ENCODE measurements around the gene SFTPA2.
"Not testable (repeated sequence)": the region's sequence is repeated elsewhere in the genome, so short reads cannot be mapped to it uniquely, and the experiment has no call there.

Gene SFTPA2

GRCh38 chr10:79582096-79582495 is 21.9 kb upstream of the SFTPA2 start:
- Mint-ChIP-seq H3K4me1 (ENCODE audit: low read depth) (peaks cover 11% of the 10 kb centered on the region), H3K4me3 (no peak overlapping the region), H3K27me3 (ENCODE audit: low read depth) (peaks cover 39% of the 10 kb centered on the region), H3K36me3 (ENCODE audit: low read depth) (peaks cover 3% of the 10 kb centered on the region), H3K27ac (no peak overlapping the region), H3K9me3 (peaks cover 5% of the 10 kb centered on the region)

DNA sequence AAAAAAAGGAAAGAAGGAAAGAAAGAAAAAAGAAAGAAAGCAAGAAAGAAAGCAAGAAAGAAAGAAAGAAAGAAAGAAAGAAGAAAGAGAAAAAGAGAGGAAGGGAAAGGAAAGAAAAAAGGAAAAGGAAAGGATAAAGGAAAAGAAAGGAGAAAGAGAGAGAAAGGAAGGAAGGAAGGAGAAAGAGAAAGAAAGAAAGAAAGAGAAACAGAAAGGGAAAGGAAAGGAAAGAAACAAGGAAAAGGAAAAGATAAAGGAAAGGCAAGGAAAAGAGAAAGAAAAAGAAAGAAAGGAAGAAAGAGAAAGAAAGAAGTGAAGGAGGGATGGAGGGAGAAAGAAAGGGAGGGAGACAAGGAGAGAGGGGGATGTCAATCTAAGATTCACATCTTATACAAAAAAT is 20.8 kb upstream of the SFTPA2 start:
- H3K36me3 Mint-ChIP-seq (ENCODE audit: low read depth): peaks cover 3% of the 10 kb centered on the region
- peaks cover 11% of the 10 kb centered on the region for H3K4me1 Mint-ChIP-seq (ENCODE audit: low read depth)
- H3K27ac Mint-ChIP-seq: no peak overlapping the region
- peaks cover 5% of the 10 kb centered on the region for H3K9me3 Mint-ChIP-seq
- peaks cover 32% of the 10 kb centered on the region for H3K27me3 Mint-ChIP-seq (ENCODE audit: low read depth)
- no peak overlapping the region for H3K4me3 Mint-ChIP-seq

DNA sequence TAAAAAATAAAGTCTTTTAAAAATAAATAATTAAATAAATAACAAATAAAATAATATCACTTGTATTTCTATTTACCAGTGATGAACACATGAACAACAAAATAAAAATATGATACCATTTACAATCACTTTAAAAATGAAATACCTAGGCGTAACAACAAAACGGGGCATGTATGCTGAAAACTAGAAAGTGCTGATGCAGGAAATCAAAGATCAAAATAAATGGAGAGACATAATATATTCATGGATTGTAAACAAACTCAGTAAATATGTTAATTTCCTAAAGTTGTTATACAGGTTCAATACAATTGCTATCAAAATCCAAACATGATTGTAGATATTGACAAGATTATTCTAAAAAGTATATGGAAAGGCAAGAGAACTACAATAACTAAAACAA is 19.2 kb upstream of the SFTPA2 start:
- Mint-ChIP-seq H3K27me3 (ENCODE audit: low read depth) (peaks cover 46% of the 10 kb centered on the region), H3K36me3 (ENCODE audit: low read depth) (peaks cover 5% of the 10 kb centered on the region), H3K27ac (no peak overlapping the region), H3K4me1 (ENCODE audit: low read depth) (peaks cover 11% of the 10 kb centered on the region), H3K9me3 (peaks cover 11% of the 10 kb centered on the region), H3K4me3 (no peak overlapping the region)

DNA sequence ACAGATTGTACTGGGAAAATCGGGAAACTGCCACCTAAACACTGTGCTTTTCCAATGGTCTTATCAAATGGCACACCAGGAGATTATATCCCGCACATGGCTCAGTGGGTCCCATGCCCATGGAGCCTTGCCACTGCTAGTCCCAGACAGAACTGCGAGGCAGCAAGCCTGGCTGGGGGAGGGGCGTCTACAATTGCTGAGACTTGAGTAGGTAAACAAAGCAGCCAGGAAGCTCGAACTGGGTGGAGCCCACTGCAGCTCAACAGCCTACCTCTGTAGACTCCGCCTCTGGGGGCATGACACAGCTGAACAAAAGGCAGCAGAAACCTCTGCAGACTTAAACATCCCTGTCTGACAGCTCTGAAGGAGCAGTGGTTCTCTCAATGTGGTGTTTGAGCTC is 10.4 kb upstream of the SFTPA2 start:
- H3K27ac Mint-ChIP-seq; H3K4me3 Mint-ChIP-seq; H3K36me3 Mint-ChIP-seq (ENCODE audit: low read depth); H3K4me1 Mint-ChIP-seq (ENCODE audit: low read depth): not testable (repeated sequence)
- Mint-ChIP-seq H3K9me3 (peaks cover 19% of the 10 kb centered on the region), H3K27me3 (ENCODE audit: low read depth) (peaks cover 76% of the 10 kb centered on the region)

DNA sequence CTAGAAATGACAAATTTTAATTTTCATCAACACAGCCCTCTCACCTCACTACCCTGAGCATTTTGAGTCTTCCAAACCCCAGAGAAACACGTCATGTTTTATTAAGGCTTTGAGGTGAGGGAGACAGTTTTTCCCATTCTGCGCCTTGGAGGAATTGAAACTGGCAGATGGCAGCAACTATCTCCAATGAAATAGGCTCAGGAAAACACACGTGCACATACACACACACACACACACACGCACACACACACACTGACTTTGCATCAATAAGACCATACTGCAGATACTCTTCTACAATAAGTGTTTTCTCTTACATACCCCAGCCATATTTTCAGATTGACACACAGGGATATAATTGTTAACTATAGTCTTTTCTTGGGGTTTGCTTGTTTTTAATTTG is 3.2 kb upstream of the SFTPA2 start:
- H3K9me3 Mint-ChIP-seq: no peaks in the 10 kb centered on the region
- H3K27ac Mint-ChIP-seq: no peak overlapping the region
- H3K36me3 Mint-ChIP-seq (ENCODE audit: low read depth): no peaks in the 10 kb centered on the region
- H3K4me3 Mint-ChIP-seq: no peak overlapping the region
- peaks cover 36% of the 10 kb centered on the region for H3K27me3 Mint-ChIP-seq (ENCODE audit: low read depth)
- peaks cover 6% of the 10 kb centered on the region for H3K4me1 Mint-ChIP-seq (ENCODE audit: low read depth)

- Mint-ChIP-seq H3K9me3 (no peaks in the 10 kb centered on the region), H3K27ac (no peak overlapping the region), H3K36me3 (ENCODE audit: low read depth) (no peaks in the 10 kb centered on the region), H3K4me3 (no peak overlapping the region), H3K27me3 (ENCODE audit: low read depth) (peaks cover 24% of the 10 kb centered on the region), H3K4me1 (ENCODE audit: low read depth) (peaks cover 6% of the 10 kb centered on the region)
These were observed 2.0 kb upstream of the SFTPA2 start for GRCh38 chr10:79562135-79562756.

DNA sequence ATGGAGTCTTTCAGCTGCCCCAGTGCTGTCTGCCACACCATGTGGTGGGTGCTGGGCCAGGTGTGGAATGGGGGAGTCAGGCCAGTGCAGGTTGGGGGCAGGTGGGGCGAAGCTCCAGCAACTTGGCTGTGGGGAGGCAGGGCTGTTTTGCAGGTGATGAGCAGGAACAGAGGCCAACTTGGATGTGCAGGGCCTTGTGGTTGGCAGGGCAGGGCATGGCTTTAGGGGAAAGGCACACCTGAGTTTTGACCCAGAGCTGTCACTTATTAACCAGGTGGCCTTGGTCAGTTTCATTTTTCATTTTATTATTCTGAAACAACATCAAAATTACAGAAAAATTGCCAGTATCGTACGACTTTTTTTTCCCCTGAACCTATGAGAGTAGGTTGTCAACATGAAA is 1.1 kb upstream of the SFTPA2 start:
- Mint-ChIP-seq H3K36me3 (ENCODE audit: low read depth) (no peaks in the 10 kb centered on the region), H3K4me1 (ENCODE audit: low read depth) (peaks cover 6% of the 10 kb centered on the region), H3K27ac (no peak overlapping the region), H3K27me3 (ENCODE audit: low read depth) (peaks cover 16% of the 10 kb centered on the region), H3K4me3 (no peak overlapping the region), H3K9me3 (no peaks in the 10 kb centered on the region)

GRCh38 chr10:79559726-79560125 is 481 bp downstream of the SFTPA2 start:
- Mint-ChIP-seq H3K4me1 (ENCODE audit: low read depth) (peaks cover 6% of the 10 kb centered on the region), H3K27me3 (ENCODE audit: low read depth) (peaks cover 16% of the 10 kb centered on the region), H3K36me3 (ENCODE audit: low read depth) (no peaks in the 10 kb centered on the region), H3K4me3 (no peak overlapping the region), H3K27ac (no peak overlapping the region), H3K9me3 (no peaks in the 10 kb centered on the region)

GRCh38 chr10:79556961-79557360 is 3.2 kb downstream of the SFTPA2 start:
- H3K36me3 Mint-ChIP-seq (ENCODE audit: low read depth); H3K9me3 Mint-ChIP-seq; H3K4me3 Mint-ChIP-seq; H3K27me3 Mint-ChIP-seq (ENCODE audit: low read depth); H3K4me1 Mint-ChIP-seq (ENCODE audit: low read depth); H3K27ac Mint-ChIP-seq: not testable (repeated sequence)

DNA sequence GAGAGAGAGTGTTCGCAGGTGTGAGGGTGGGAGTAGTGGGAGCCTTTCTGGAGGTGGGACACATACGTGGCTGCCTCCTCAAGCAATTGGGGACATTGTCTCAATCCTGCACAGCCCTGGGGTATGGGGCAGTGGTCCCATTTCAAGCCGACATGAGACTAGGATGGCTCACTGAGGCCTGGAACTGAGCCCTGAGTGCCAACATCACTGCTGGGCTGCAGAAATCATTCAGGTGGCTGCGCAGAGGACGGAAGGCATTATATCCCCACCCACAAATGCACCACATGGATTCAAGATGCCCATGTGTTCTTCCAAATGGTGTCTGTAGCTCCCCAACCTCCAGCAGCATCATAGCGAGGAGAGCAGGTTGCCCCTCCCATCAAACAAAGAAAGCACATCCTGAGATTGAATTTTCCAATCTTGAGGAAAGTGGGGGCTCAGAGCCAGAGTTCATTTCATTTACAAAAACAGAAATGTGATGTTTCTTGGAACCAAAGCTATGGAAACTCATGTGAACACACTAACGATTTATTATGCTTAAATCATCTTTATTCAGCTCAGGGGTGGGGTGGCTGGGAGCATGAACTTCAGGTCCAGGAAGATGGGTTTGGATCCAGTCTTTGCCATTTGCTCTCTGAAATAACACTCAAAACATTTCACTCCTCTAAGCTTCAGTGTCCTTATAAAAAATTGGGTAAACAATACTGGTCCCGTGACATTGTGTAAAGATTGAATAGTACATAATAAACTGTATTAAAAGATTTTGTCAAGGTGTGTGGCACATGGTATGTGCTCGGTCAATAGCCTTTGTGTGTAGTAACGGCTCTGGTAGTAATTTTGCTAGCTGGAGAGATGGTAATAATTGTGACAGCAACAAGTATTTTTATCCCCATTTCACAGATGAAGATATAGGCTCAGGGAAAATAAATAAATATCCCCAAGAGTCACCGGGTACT is 4.6 kb downstream of the SFTPA2 start:
- Mint-ChIP-seq H3K27ac (no peak overlapping the region), H3K4me1 (ENCODE audit: low read depth) (peaks cover 1% of the 10 kb centered on the region), H3K4me3 (no peak overlapping the region)

GRCh38 chr10:79552143-79552542 is 8.1 kb downstream of the SFTPA2 start:
- H3K4me1 Mint-ChIP-seq (ENCODE audit: low read depth): peaks cover 22% of the 10 kb centered on the region
- H3K36me3 Mint-ChIP-seq (ENCODE audit: low read depth): no peaks in the 10 kb centered on the region
- no peaks in the 10 kb centered on the region for H3K9me3 Mint-ChIP-seq
- peaks cover 4% of the 10 kb centered on the region for H3K27me3 Mint-ChIP-seq (ENCODE audit: low read depth)
- no peak overlapping the region for H3K27ac Mint-ChIP-seq
- no peak overlapping the region for H3K4me3 Mint-ChIP-seq

More for the DNA sequence above, 4.6 kb downstream of the SFTPA2 start:
- Mint-ChIP-seq H3K36me3 (ENCODE audit: low read depth) (no peaks in the 10 kb centered on the region), H3K27me3 (ENCODE audit: low read depth) (peaks cover 4% of the 10 kb centered on the region), H3K9me3 (no peaks in the 10 kb centered on the region)

GRCh38 chr10:79547973-79548372 is 12.2 kb downstream of the SFTPA2 start:
- Mint-ChIP-seq H3K9me3 (peaks cover 17% of the 10 kb centered on the region), H3K27ac (peak overlapping the region; percentile 77), H3K4me3 (peak overlapping the region; percentile 59), H3K27me3 (ENCODE audit: low read depth) (no peaks in the 10 kb centered on the region), H3K36me3 (ENCODE audit: low read depth) (peaks cover 9% of the 10 kb centered on the region), H3K4me1 (ENCODE audit: low read depth) (peaks cover 38% of the 10 kb centered on the region)

DNA sequence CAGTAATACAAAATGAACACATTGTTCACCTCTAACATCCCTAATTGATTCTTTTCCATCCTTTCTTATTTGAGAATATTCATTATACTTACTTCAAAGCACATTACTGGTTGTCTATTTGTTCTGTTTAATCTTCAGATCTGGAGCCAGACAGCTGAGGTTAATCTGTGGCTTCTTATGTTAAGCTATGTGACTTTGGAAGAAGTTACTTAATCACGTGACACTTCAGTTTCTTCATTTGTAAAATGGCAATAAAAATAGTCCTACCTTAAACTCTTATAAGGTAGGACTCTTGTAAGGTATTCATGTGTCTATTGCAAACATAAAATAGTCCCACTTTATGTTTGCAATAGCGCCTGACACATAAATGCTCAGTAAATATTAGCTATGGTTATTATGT is 13.1 kb downstream of the SFTPA2 start:
- H3K27me3 Mint-ChIP-seq (ENCODE audit: low read depth); H3K4me3 Mint-ChIP-seq; H3K36me3 Mint-ChIP-seq (ENCODE audit: low read depth); H3K27ac Mint-ChIP-seq: not testable (repeated sequence)
- Mint-ChIP-seq H3K4me1 (ENCODE audit: low read depth) (peaks cover 46% of the 10 kb centered on the region), H3K9me3 (peaks cover 17% of the 10 kb centered on the region)

DNA sequence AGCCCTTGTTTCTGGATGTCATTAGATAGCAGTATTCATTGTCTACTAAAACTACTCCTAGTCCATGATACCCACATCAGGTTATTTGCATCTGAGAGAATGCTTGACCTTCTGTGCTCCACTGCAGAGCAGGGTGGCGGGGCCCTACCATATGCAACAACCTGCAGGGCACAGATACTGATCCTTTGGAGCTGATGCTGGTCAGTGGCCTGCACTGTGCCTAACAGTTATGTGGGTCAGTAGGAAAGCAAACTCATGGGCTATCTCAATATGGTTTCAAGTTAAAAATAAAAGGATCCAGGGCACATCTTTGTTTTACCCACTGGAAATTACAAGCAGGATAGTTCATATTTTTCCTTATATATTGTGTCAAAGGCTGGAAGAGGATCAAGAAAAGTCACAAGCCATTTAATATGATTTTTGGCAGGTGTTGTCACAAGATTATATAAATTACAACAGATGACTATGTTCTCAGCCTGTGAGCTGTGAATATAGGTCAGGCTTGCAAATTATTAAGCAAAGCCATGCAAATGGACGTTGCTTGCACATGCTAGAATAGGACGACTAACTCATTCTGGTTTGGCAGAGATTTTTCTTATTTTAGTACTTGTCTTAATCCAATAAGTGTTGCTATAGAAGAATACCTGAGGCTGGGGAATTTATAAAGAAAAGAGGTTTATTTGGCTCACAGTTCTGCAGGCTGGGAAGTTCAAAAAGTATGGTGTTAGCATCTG is 15.1 kb downstream of the SFTPA2 start:
- H3K9me3 Mint-ChIP-seq: peaks cover 17% of the 10 kb centered on the region
- not testable (repeated sequence) for H3K36me3 Mint-ChIP-seq (ENCODE audit: low read depth); H3K4me3 Mint-ChIP-seq; H3K27me3 Mint-ChIP-seq (ENCODE audit: low read depth); H3K27ac Mint-ChIP-seq
- H3K4me1 Mint-ChIP-seq (ENCODE audit: low read depth): peaks cover 52% of the 10 kb centered on the region

GRCh38 chr10:79544408-79544807 is 15.8 kb downstream of the SFTPA2 start:
- H3K4me1 Mint-ChIP-seq (ENCODE audit: low read depth): peaks cover 50% of the 10 kb centered on the region
- H3K27me3 Mint-ChIP-seq (ENCODE audit: low read depth); H3K27ac Mint-ChIP-seq; H3K4me3 Mint-ChIP-seq; H3K36me3 Mint-ChIP-seq (ENCODE audit: low read depth): not testable (repeated sequence)
- peaks cover 17% of the 10 kb centered on the region for H3K9me3 Mint-ChIP-seq
